ENCODE results near the gene BCL11B.

GRCh38 chr14:99221445-99221844 lies 50.6 kb downstream of the BCL11B start:
- TF ChIP-seq EP300 (IDR thresholded peaks at IDR 0.05) (no peak), POLR2A (IDR thresholded peaks at IDR 0.05) (no peak)

Data from upper lobe of left lung (tissue), 4 donors.